K562 (cell line): Measurements from ENCODE around the gene CASP2. TPM values are rescaled to one million over a fixed set of nuclear protein-coding genes. Genes with fewer than 3 reads are reported as not detected.

Experiments used
- ATAC-seq: fragments of 200-7000 bp; cut with Tn5 transposase; 3 replicates; pipeline ENCODE4 v1.9.1; 2020; ENCODE audit warnings: moderate library complexity
- BruUV-seq: library from RNA; stranded (reverse); fragments of 400-500 nt; replicated peaks from 2 replicates; lab custom pipeline; 2021; lab: Mats Ljungman, UMichigan
- CTCF ChIA-PET: fragments of 300-600 bp; formaldehyde crosslinking; extraction: SDS; loops from one replicate; lab custom pipeline; 2021; ENCODE audit warnings: low intra/inter-chr PET ratio; lab: Yijun Ruan, JAX
- POLR2A ChIA-PET: fragments of 300-600, 350-650 bp; sonication (Branson Sonifier 250); formaldehyde crosslinking; extraction: SDS; loops from one replicate; lab custom pipeline; 2021; ENCODE audit warnings: antibody characterized with exemption, inconsistent platforms; lab: Yijun Ruan, JAX
- DNase-seq, 4 experiments: peaks; one replicate each; pipeline versions ENCODE4 v3.0.0 to v3.0.0-alpha.2; 2011 to 2018; ENCODE audit warnings: low spot score in 3 of 4, mixed read lengths in 3 of 4; ENCODE audit errors: extremely low read depth in 1 of 4
- FAIRE-seq: peaks from 2 replicates; lab custom pipeline; 2011; peaks lifted over from hg19 to GRCh38; lab: Jason Lieb, UNC
- H2AFZ ChIP-seq: 2 replicates; pipeline ENCODE4 v1.6.0; 2011; ENCODE audit warnings: low read depth, low read length, control low read depth, inconsistent platforms
- H3K27ac ChIP-seq: fragments of 200-600 bp; 3 replicates; pipeline ENCODE4 v1.8.0; 2011; ENCODE audit warnings: low read depth, mild to moderate bottlenecking, control low read depth, inconsistent platforms, low read length, moderate library complexity, mixed read lengths; ENCODE audit errors: extremely low read depth
- H3K27me3 ChIP-seq, 2 experiments: fragments of 300-600 bp in 1 of 2; 2 replicates in 1 of 2; 3 replicates in 1 of 2; pipeline versions ENCODE4 v1.6.0 to v1.8.0; 2011; ENCODE audit warnings: inconsistent platforms in 2 of 2, low read length in 2 of 2, mild to moderate bottlenecking in 1 of 2, mixed read lengths in 1 of 2, moderate library complexity in 1 of 2; ENCODE audit not compliant: control insufficient read depth in 2 of 2, insufficient read depth in 2 of 2
- H3K36me3 ChIP-seq: fragments of 300-600 bp; 3 replicates; pipeline ENCODE4 v1.8.0; 2011; ENCODE audit warnings: mild to moderate bottlenecking, low read length, inconsistent platforms; ENCODE audit not compliant: control insufficient read depth, insufficient read depth
- H3K4me1 ChIP-seq, 2 experiments: fragments of 200-600 bp in 1 of 2; replicated peaks in 1 of 2; 2 replicates in 1 of 2; 3 replicates in 1 of 2; pipeline versions ENCODE4 v1.5.1 to v1.8.0; 2011; ENCODE audit warnings: inconsistent platforms in 2 of 2, low read length in 2 of 2, mild to moderate bottlenecking in 1 of 2, mixed read lengths in 1 of 2, moderate library complexity in 1 of 2; ENCODE audit not compliant: control insufficient read depth in 2 of 2, insufficient read depth in 2 of 2
- H3K4me2 ChIP-seq: 2 replicates; pipeline ENCODE4 v1.6.1; 2011; ENCODE audit warnings: low read length, control low read depth, inconsistent platforms, mixed read lengths; ENCODE audit not compliant: insufficient read depth
- H3K4me3 ChIP-seq: fragments of 200-600 bp; sonication (generic), shearing (Covaris generic); 2 replicates; pipeline ENCODE4 v1.5.1; 2016; ENCODE audit warnings: control low read depth, inconsistent platforms
- H3K79me2 ChIP-seq: fragments of 200-600 bp; 3 replicates; pipeline ENCODE4 v1.8.0; 2011; ENCODE audit warnings: low read length, inconsistent platforms; ENCODE audit not compliant: control insufficient read depth, insufficient read depth
- H3K9ac ChIP-seq, 2 experiments: 2 replicates each; pipeline versions ENCODE4 v1.6.0 to v1.6.1; 2011; ENCODE audit warnings: low read depth in 2 of 2, low read length in 2 of 2, control low read depth in 1 of 2, inconsistent platforms in 1 of 2, mild to moderate bottlenecking in 1 of 2, mixed read lengths in 1 of 2; ENCODE audit not compliant: insufficient read depth in 1 of 2
- H3K9me1 ChIP-seq: one replicate; pipeline ENCODE4 v1.6.0; 2011; ENCODE audit warnings: inconsistent platforms, mild to moderate bottlenecking, low read length, moderate library complexity; ENCODE audit not compliant: control insufficient read depth, insufficient read depth
- H3K9me3 ChIP-seq: replicated peaks from 2 replicates; pipeline ENCODE4 v1.5.1; 2011; ENCODE audit warnings: low read depth, low read length, inconsistent platforms; ENCODE audit not compliant: control insufficient read depth, insufficient read depth
- H4K20me1 ChIP-seq: replicated peaks from 2 replicates; pipeline ENCODE4 v1.6.1; 2011; ENCODE audit warnings: low read length, inconsistent platforms, mixed read lengths; ENCODE audit not compliant: control insufficient read depth, insufficient read depth
- ARID3B ChIP-seq: fragments of 250-450 bp; sonication (Bioruptor Pico); IDR thresholded peaks from 2 replicates; pipeline ENCODE4 v1.4.0; 2020; ENCODE audit warnings: borderline replicate concordance
- HDAC3 ChIP-seq: fragments of 450-650 bp; IDR thresholded peaks from 2 replicates; pipeline ENCODE4 v1.6.1; 2018; ENCODE audit warnings: borderline replicate concordance, mild to moderate bottlenecking, moderate library complexity; ENCODE audit not compliant: partially characterized antibody
- KDM1A ChIP-seq, 2 experiments: fragments of 450-650 bp; IDR thresholded peaks; 2 replicates each; pipeline ENCODE4 v1.6.1; 2016; ENCODE audit warnings: mild to moderate bottlenecking in 2 of 2
- MTA3 ChIP-seq: fragments of 450-650 bp; formaldehyde crosslinking; IDR thresholded peaks from 2 replicates; pipeline ENCODE4 v1.6.1; 2017; ENCODE audit warnings: mild to moderate bottlenecking, borderline replicate concordance
- STAG1 ChIP-seq: sonication (generic); formaldehyde crosslinking; IDR thresholded peaks from 2 replicates; pipeline ENCODE4 v1.5.0; 2020; ENCODE audit warnings: missing genetic modification reagents, borderline replicate concordance
- TCFL5 ChIP-seq: fragments of 250-450 bp; sonication (Bioruptor Pico); conservative IDR thresholded peaks from 2 replicates; pipeline ENCODE4 v1.6.1; 2021; ENCODE audit warnings: mild to moderate bottlenecking, moderate library complexity, matching md5 sums
- TOE1 ChIP-seq, 2 experiments: fragments of 450-650 bp in 1 of 2; sonication (generic) in 1 of 2; formaldehyde crosslinking in 1 of 2; IDR thresholded peaks; 2 replicates each; pipeline versions ENCODE4 v1.7.1 to v1.8.0; 2016 to 2022; ENCODE audit warnings: borderline replicate concordance in 2 of 2, mild to moderate bottlenecking in 2 of 2, antibody characterized with exemption in 1 of 2, inconsistent platforms in 1 of 2, low read depth in 1 of 2, missing genetic modification reagents in 1 of 2, moderate library complexity in 1 of 2
- ZBTB40 ChIP-seq, 2 experiments: fragments of 450-650 bp in 1 of 2; sonication (generic) in 1 of 2; formaldehyde crosslinking in 1 of 2; IDR thresholded peaks; 2 replicates each; pipeline versions ENCODE4 v1.7.1 to v1.9.0; 2016 to 2022; ENCODE audit warnings: inconsistent platforms in 1 of 2, mild to moderate bottlenecking in 1 of 2, missing genetic modification reagents in 1 of 2
- ZNF41 ChIP-seq: fragments of 250-450 bp; sonication (Bioruptor Pico); conservative IDR thresholded peaks from 2 replicates; pipeline ENCODE4 v1.4.0; 2020; ENCODE audit warnings: mild to moderate bottlenecking
- ZNF707 ChIP-seq: fragments of 250-450 bp; sonication (Bioruptor Pico); conservative IDR thresholded peaks from 2 replicates; pipeline ENCODE4 v1.8.0; 2022; ENCODE audit warnings: inconsistent platforms, mild to moderate bottlenecking, moderate library complexity
- WGBS: fragments of 100-300 bp; shearing (Covaris generic); methylation state at CpG from one replicate; pipeline ENCODE4 v1.1.6; 2016; ENCODE audit warnings: low coverage, mixed read lengths; ENCODE audit not compliant: insufficient coverage; ENCODE audit errors: missing lambda C conversion rate; 5-methylcytosine and 5-hydroxymethylcytosine counted together
- in situ Hi-C: fragments of 300-500 bp; cut with MboI; formaldehyde crosslinking; loops from 4 replicates; pipeline ENCODE4 v1.15.0; 2018; ENCODE audit warnings: inconsistent platforms, mixed read lengths
- intact Hi-C: fragments of 100-400 bp; cut with micrococcal nuclease; formaldehyde crosslinking; loops from 2 replicates; pipeline ENCODE4 v1.14.2; 2022
- polyA plus RNA-seq, 8 experiments: library from polyadenylated mRNA; depleted of rRNA in 4 of 8; stranded (reverse) in 5 of 8; unstranded in 3 of 8; fragments of >200 nt; fragmentation: Nextera tagmentation in 2 of 8; fragmentation: Illumina TruSeq in 1 of 8; extraction: Ambion mirVana in 2 of 8; extraction: Trizol in 1 of 8; gene quantifications; 2 replicates each; pipeline versions ENCODE4 v1.2.1 to v1.2.3, GENCODE V29; 2011 to 2014; ENCODE audit warnings: inconsistent platforms in 1 of 8, missing spikeins in 1 of 8
- total RNA-seq, 7 experiments: library from RNA; depleted of rRNA in 6 of 7; stranded (reverse); fragments of >200 nt in 6 of 7; fragmentation: Illumina TruSeq in 2 of 7; extraction: Trizol in 2 of 7; gene quantifications; 2 replicates each; pipeline versions ENCODE4 v1.2.1 to v1.2.3, GENCODE V29; 2011 to 2021; ENCODE audit warnings: low replicate concordance in 1 of 7

Gene CASP2
- total and polyA plus RNA-seq, 9 of the 15 experiments (the other 6 are each of a cell fraction or from before 2014, with no cell fraction given) = 18.8 to 64.9 (median 24.1) TPM

- in situ Hi-C loops (no loop called here), intact Hi-C loops (no loop called here)
- no peak for ATAC-seq
- no TSS peak for BruUV-seq
- no peak overlapping the region; the same call in 2 of the 3 replicates for H3K27ac ChIP-seq
- no peak for DNase-seq
- H3K79me2 ChIP-seq = peaks cover 44% of the 10 kb centered on the region
- no peak overlapping the region for H2AFZ ChIP-seq
- ChIA-PET POLR2A (interaction anchor here (0.9 to 1.8 kb wide), 5 partner anchors 11 to 28 kb away, joined by 3 to 6 read pairs (median 5); partner anchors contain the start of gene GSTK1), CTCF (no interaction called here)
- H3K9ac ChIP-seq = peak overlapping the region; percentile 9 to 45; a peak in 2 of 4 replicates
- peaks cover 7% of the 10 kb centered on the region for H3K9me3 ChIP-seq
- FAIRE-seq = no peak
- H3K27me3 ChIP-seq = no peaks in the 10 kb centered on the region
- H3K4me2 ChIP-seq = peak overlapping the region; percentile 47
- no peaks in the 10 kb centered on the region; the same call in 1 of the 2 replicates for H4K20me1 ChIP-seq
- H3K4me3 ChIP-seq = peak overlapping the region; percentile 0; the same call in 1 of the 2 replicates
- peaks cover 4% of the 10 kb centered on the region for H3K9me1 ChIP-seq
- 68% methylated on average over 4 of the region's 4 CpGs for WGBS
- peaks cover 58% of the 10 kb centered on the region for H3K36me3 ChIP-seq
- H3K4me1 ChIP-seq = peaks cover 20 to 23% of the 10 kb centered on the region in 2 experiments; a peak in 4 of 5 replicates
- TF ChIP-seq ZNF707 (CRISPR knock-in tag) (no peak), ZNF41 (CRISPR knock-in tag) (no peak), TOE1 (IDR thresholded peaks at IDR 0.05; ENCODE audit: borderline replicate concordance) (no peak), TOE1 (CRISPR knock-in tag; IDR thresholded peaks at IDR 0.05; ENCODE audit: borderline replicate concordance, low read depth) (no peak), MTA3 (no peak), ZBTB40 (IDR thresholded peaks at IDR 0.05) (no peak), ZBTB40 (CRISPR knock-in tag; IDR thresholded peaks at IDR 0.05) (peak; percentile 32; the same call in 1 of the 2 replicates), STAG1 (CRISPR knock-in tag) (no peak), ARID3B (no peak), HDAC3 (no peak), KDM1A (IDR thresholded peaks at IDR 0.05) (0 out of 4 replicates have a peak, but pooled peaks of 1 of the 2 experiments have one; percentile 4), TCFL5 (no peak)
Observed at GRCh38 chr7:143290293-143290692, 2.1 kb downstream of the CASP2 start.
